Measurements from ENCODE around the gene RD3L.
"Not testable (repeated sequence)": the region's sequence is repeated elsewhere in the genome, so short reads cannot be mapped to it uniquely, and the experiment has no call there.

The RD3L gene

DNA sequence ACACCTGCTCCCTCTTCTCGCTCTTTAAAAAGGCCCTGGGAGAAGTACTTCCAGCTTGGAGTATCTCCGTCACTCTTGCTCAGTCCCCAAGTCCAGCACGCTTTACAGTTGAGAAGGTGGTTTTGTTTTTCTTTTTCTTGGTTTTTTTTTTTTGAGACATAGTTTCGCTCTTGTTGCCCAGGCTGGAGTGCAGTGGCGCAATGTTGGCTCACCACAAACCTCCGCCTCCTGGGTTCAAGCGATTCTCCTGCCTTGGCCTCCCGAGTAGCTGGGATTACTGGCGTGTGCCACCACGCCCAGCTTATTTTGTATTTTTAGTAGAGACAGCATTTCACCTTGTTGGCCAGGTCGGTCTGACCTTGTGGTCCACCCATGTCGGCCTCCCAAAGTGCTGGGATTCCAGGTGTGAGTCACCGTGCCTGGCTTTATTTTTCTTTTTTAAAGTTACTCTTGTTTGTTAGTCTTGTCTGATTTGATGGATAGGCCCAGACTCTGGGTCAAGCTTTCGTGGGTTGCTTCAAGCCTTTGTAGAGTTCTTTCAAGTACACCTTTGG lies 12.2 kb downstream of the RD3L start:
- DNase-seq (ENCODE audit: low read depth) = no peak
- no peak overlapping the region for H3K4me3 ChIP-seq (ENCODE audit: low read depth, low read length)
- no peak for TF ChIP-seq CTCF (IDR thresholded peaks at IDR 0.05; ENCODE audit: control insufficient read depth, extremely low read depth, insufficient read depth)

- TF ChIP-seq CTCF (IDR thresholded peaks at IDR 0.05; ENCODE audit: control insufficient read depth, extremely low read depth, insufficient read depth) = no peak
- no peak for DNase-seq (ENCODE audit: low read depth)
- H3K4me3 ChIP-seq (ENCODE audit: low read depth, low read length) = no peak within 1 kb of the TSS
Measured at GRCh38 chr14:103928011-103928890, 14.1 kb downstream of the RD3L start, which contains the start of gene TDRD9. Gene TDRD9, plus strand, starts transcription at chr14:103928456. Its CDS starts 54 bp downstream, at chr14:103928510.

DNA sequence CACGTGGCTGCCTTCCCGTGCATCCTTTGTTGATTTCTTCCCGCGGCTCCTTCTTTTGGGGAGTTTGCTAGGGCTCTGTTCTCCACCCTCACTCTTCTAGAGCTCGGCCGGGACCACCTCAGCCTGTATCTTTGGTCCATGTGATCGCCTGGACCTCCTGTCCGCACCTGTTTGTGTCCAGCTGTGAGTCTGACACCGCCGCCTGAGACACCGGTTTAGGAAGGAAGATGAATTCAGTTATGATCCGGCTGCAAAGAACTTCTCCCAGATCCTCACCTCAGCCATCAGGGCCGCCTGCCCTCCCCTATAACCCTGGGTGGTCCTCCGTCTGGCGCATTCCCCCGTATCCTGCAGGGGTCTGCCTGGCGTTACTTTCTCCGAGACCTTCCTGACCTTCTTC lies 14.8 kb downstream of the RD3L start:
- no peak for DNase-seq (ENCODE audit: low read depth)
- H3K4me3 ChIP-seq (ENCODE audit: low read depth, low read length) = no peak overlapping the region
- TF ChIP-seq CTCF (IDR thresholded peaks at IDR 0.05; ENCODE audit: control insufficient read depth, extremely low read depth, insufficient read depth) = no peak

GRCh38 chr14:103925316-103925715 lies 17.0 kb downstream of the RD3L start:
- no peak for TF ChIP-seq CTCF (IDR thresholded peaks at IDR 0.05; ENCODE audit: control insufficient read depth, extremely low read depth, insufficient read depth)
- H3K4me3 ChIP-seq (ENCODE audit: low read depth, low read length) = no peak overlapping the region
- DNase-seq (ENCODE audit: low read depth) = no peak

GRCh38 chr14:103923863-103924262 lies 18.5 kb downstream of the RD3L start:
- no peak overlapping the region for H3K4me3 ChIP-seq (ENCODE audit: low read depth, low read length)
- DNase-seq (ENCODE audit: low read depth) = no peak
- TF ChIP-seq CTCF (IDR thresholded peaks at IDR 0.05; ENCODE audit: control insufficient read depth, extremely low read depth, insufficient read depth) = no peak

GRCh38 chr14:103921855-103922200 lies 20.5 kb downstream of the RD3L start:
- DNase-seq (ENCODE audit: low read depth) = not testable (repeated sequence)
- peak overlapping the region; percentile 92 for H3K4me3 ChIP-seq (ENCODE audit: low read depth, low read length)

GRCh38 chr14:103920981-103921854 lies 21.1 kb downstream of the RD3L start:
- DNase-seq (ENCODE audit: low read depth) = peak; percentile 79
- peak; percentile 99 for TF ChIP-seq CTCF (IDR thresholded peaks at IDR 0.05; ENCODE audit: control insufficient read depth, extremely low read depth, insufficient read depth)
- peak overlapping the region; percentile 92 for H3K4me3 ChIP-seq (ENCODE audit: low read depth, low read length)
